Breast epithelium (tissue), 3 donors: ENCODE measurements around the gene MAP4K1.

Source experiments
- CTCF ChIP-seq, 3 donors: fragments of 450-650 bp; IDR thresholded peaks; one replicate each; pipeline ENCODE4 v1.5.1; 2016 to 2017; ENCODE audit warnings: antibody characterized with exemption in 3 of 3, mild to moderate bottlenecking in 3 of 3, moderate library complexity in 3 of 3
- POLR2A ChIP-seq: fragments of 450-650 bp; IDR thresholded peaks from one replicate; pipeline ENCODE4 v1.6.1; 2016; ENCODE audit warnings: antibody characterized with exemption, mild to moderate bottlenecking, moderate library complexity
- POLR2AphosphoS5 ChIP-seq, 3 donors: sonication (generic); formaldehyde crosslinking; IDR thresholded peaks; one replicate each; pipeline ENCODE4 v1.6.1; 2017; ENCODE audit warnings: antibody characterized with exemption in 3 of 3

DNA sequence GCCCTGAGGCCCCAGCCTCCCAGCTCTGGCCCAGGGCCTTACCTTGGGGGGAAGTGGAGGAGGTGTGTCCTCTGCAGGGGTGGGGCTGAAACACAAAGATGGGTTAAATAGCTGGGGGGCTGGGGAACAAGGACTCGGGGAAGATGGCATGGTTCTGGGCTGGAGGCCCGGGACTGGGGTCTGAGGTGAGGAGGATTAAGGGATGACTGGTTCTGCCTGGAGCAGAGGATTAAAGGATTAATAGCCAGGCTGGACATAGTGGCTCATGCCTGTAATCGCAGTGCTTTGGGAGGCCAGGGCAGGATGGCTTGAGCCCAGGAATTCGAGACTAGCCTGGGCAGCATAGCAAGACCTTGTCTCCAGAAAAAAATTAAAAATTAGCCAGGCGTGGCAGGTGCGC is 11.6 kb downstream of the MAP4K1 start:
- TF ChIP-seq CTCF (IDR thresholded peaks at IDR 0.05) = no peak
- TF ChIP-seq POLR2A = no peak
- TF ChIP-seq POLR2AphosphoS5 (IDR thresholded peaks at IDR 0.05) = no peak
